ENCODE data around the gene CDKAL1. TPM values are rescaled to one million over a fixed set of nuclear protein-coding genes. Genes with fewer than 3 reads are reported as not detected.

CDKAL1 gene
- total RNA-seq, 1 donor from 2014 or later: 9.6 TPM

DNA sequence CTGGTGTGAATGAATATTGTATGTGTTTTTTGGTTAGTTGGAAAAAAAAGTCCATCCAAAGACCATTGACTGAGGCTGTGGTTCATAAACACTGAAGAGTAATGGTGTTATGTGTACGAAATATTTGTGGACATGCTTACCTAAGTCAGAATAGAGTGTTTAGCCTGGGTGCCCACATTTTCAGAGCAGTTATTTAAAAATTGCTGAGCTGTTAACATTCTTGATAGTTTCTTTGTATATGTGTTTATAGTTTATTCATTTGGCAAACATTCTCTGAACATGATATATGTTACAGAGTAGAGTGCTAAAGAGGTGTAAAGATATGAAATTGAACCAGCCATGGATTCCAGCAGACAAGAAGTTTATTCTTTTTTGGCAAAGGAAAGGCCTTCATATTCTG lies 20.6 kb downstream of the CDKAL1 start:
- TF ChIP-seq, protein P1, sequence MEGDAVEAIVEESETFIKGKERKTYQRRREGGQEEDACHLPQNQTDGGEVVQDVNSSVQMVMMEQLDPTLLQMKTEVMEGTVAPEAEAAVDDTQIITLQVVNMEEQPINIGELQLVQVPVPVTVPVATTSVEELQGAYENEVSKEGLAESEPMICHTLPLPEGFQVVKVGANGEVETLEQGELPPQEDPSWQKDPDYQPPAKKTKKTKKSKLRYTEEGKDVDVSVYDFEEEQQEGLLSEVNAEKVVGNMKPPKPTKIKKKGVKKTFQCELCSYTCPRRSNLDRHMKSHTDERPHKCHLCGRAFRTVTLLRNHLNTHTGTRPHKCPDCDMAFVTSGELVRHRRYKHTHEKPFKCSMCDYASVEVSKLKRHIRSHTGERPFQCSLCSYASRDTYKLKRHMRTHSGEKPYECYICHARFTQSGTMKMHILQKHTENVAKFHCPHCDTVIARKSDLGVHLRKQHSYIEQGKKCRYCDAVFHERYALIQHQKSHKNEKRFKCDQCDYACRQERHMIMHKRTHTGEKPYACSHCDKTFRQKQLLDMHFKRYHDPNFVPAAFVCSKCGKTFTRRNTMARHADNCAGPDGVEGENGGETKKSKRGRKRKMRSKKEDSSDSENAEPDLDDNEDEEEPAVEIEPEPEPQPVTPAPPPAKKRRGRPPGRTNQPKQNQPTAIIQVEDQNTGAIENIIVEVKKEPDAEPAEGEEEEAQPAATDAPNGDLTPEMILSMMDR (IDR thresholded peaks at IDR 0.05): no peak
- Mint-ChIP-seq H3K36me3 (ENCODE audit: low read depth) (peaks cover 6% of the 10 kb centered on the region), H3K27ac (ENCODE audit: unreplicated experiment) (no peak overlapping the region), H3K4me1 (ENCODE audit: low read depth) (peaks cover 1% of the 10 kb centered on the region), H3K4me3 (ENCODE audit: unreplicated experiment) (no peak overlapping the region), H3K27me3 (ENCODE audit: low read depth) (no peaks in the 10 kb centered on the region), H3K9me3 (ENCODE audit: low read depth) (no peaks in the 10 kb centered on the region)
- no peak for DNase-seq (ENCODE audit: low spot score)

DNA sequence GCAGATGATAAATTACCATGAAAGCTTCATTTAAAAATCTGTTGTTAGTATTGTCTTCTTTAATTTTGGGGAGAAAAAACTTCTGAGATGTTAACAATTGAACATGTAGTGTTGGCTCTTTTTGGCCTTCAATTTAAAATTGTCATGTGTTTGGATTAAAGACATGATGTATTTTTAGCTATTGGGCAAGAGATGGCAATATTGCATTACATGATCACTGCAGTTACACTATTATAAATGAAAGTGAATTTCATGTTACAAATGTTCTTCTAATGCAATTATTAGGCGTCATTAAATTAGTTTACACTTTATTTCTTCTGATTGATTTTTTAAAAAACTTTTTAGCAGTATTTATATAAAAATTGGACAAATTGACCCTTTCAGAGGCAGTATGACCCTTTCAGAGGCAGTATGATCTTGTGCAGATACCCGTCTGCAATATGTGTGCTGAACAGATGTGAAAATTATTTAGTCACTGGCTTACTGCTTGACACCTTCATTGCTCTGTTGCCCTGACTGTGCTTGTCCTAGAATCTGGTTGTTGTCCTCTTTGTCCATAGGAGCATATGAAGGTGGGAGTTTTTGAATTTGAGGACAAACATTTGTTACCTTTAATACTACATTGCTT lies 25.8 kb downstream of the CDKAL1 start:
- H3K36me3 Mint-ChIP-seq (ENCODE audit: low read depth): peaks cover under 1% of the 10 kb centered on the region
- no peak for DNase-seq (ENCODE audit: low spot score)
- no peaks in the 10 kb centered on the region for H3K27me3 Mint-ChIP-seq (ENCODE audit: low read depth)
- H3K4me1 Mint-ChIP-seq (ENCODE audit: low read depth): peaks cover 9% of the 10 kb centered on the region
- H3K27ac Mint-ChIP-seq (ENCODE audit: unreplicated experiment): no peak overlapping the region
- TF ChIP-seq, protein P1 (IDR thresholded peaks at IDR 0.05): peak; percentile 73
- H3K4me3 Mint-ChIP-seq (ENCODE audit: unreplicated experiment): no peak overlapping the region
- H3K9me3 Mint-ChIP-seq (ENCODE audit: low read depth): no peaks in the 10 kb centered on the region

DNA sequence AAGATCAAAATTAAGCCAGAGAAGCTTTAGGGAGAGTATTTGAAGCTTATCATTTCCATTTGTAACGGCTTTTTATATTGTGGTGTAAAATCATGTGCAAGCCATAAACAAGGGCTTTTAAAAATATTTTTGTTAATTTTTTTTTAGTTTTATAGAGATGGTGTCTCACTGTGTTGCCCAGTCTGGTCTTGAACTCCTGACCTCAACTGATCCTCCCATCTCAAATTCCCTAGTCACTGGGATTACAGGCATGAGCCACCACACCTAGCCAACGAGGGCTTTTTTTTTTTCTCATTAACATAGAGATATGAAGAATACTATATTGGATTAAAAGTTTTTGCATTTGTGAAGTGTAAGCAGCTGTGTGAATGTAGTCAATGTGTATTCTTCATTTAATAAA lies 29.1 kb downstream of the CDKAL1 start:
- Mint-ChIP-seq H3K9me3 (ENCODE audit: low read depth) (no peaks in the 10 kb centered on the region), H3K4me3 (ENCODE audit: unreplicated experiment) (no peak overlapping the region), H3K27me3 (ENCODE audit: low read depth) (no peaks in the 10 kb centered on the region), H3K4me1 (ENCODE audit: low read depth) (peaks cover 9% of the 10 kb centered on the region), H3K36me3 (ENCODE audit: low read depth) (no peaks in the 10 kb centered on the region), H3K27ac (ENCODE audit: unreplicated experiment) (no peak overlapping the region)
- TF ChIP-seq, protein P1 (IDR thresholded peaks at IDR 0.05): no peak
- DNase-seq (ENCODE audit: low spot score): no peak

DNA sequence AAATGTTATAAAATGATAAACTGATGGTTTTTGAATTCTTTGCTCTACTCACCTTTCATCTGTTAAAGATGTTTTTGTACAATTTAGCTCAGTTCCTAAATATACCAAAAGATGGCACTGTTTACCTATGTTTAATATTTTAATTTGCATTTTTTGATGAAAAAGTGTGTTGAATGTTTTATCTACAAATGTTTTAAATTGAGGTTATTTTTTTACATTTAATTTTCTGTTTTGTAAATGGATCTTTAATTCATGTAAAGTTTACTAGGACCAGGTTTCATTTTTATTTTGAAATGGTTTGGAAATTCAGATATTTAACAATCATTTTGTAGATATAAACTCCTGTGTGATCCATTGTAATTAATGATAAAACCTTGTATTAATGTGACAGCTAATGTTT lies 30.0 kb downstream of the CDKAL1 start:
- TF ChIP-seq, protein P1 (IDR thresholded peaks at IDR 0.05): peak; percentile 95
- no peak overlapping the region for H3K4me3 Mint-ChIP-seq (ENCODE audit: unreplicated experiment)

DNA sequence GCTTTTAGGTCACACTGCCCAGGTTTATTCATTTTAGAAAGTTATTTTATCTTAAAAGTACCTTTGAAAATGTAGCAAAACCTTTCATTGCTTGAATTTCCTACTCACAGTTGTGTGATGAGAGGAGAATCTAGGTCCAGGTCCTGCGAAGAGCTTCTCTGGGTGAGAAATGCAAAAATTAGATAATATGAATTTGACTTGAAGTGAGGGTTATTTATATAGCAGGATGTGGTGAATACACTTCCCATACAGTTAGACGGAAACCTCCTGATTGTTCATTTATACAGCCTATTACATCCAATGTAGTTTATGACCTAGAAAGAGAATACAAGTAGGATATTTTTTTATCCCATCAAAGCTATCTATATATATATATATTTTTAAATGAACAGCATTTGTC lies 30.5 kb downstream of the CDKAL1 start:
- no peak overlapping the region for H3K27ac Mint-ChIP-seq (ENCODE audit: unreplicated experiment)
- H3K4me3 Mint-ChIP-seq (ENCODE audit: unreplicated experiment): no peak overlapping the region
- H3K4me1 Mint-ChIP-seq (ENCODE audit: low read depth): peaks cover 8% of the 10 kb centered on the region
- H3K27me3 Mint-ChIP-seq (ENCODE audit: low read depth): no peaks in the 10 kb centered on the region
- TF ChIP-seq, protein P1 (IDR thresholded peaks at IDR 0.05): no peak
- no peak for DNase-seq (ENCODE audit: low spot score)
- H3K36me3 Mint-ChIP-seq (ENCODE audit: low read depth): peaks cover 2% of the 10 kb centered on the region
- no peaks in the 10 kb centered on the region for H3K9me3 Mint-ChIP-seq (ENCODE audit: low read depth)

More for the DNA sequence above, 30.0 kb downstream of the CDKAL1 start:
- no peak for DNase-seq (ENCODE audit: low spot score)
- H3K4me1 Mint-ChIP-seq (ENCODE audit: low read depth): peaks cover 9% of the 10 kb centered on the region
- H3K27ac Mint-ChIP-seq (ENCODE audit: unreplicated experiment): no peak overlapping the region
- no peaks in the 10 kb centered on the region for H3K27me3 Mint-ChIP-seq (ENCODE audit: low read depth)
- H3K36me3 Mint-ChIP-seq (ENCODE audit: low read depth): peaks cover 2% of the 10 kb centered on the region
- no peaks in the 10 kb centered on the region for H3K9me3 Mint-ChIP-seq (ENCODE audit: low read depth)
